HepG2 (cell line): ENCODE results near the gene KRTAP21-1. TPM values are rescaled to one million over a fixed set of nuclear protein-coding genes. Genes with fewer than 3 reads are reported as not detected.

Source experiments
- ATAC-seq: fragments of 200-7000 bp; cut with Tn5 transposase; 3 replicates; pipeline ENCODE4 v1.9.1; 2020; ENCODE audit warnings: mild to moderate bottlenecking, moderate library complexity
- BruUV-seq: library from RNA; stranded (reverse); fragments of 400-500 nt; replicated peaks from 2 replicates; lab custom pipeline; 2021; lab: Mats Ljungman, UMichigan
- CTCF ChIA-PET: fragments of 300-600 bp; formaldehyde crosslinking; extraction: SDS; loops from one replicate; lab custom pipeline; 2021; ENCODE audit warnings: low total read pairs, inconsistent platforms, low intra/inter-chr PET ratio; lab: Yijun Ruan, JAX
- POLR2A ChIA-PET: fragments of 350-600 bp; sonication (Branson Sonifier 250); formaldehyde crosslinking; loops from one replicate; lab custom pipeline; 2020; ENCODE audit warnings: antibody characterized with exemption, inconsistent platforms; lab: Yijun Ruan, JAX
- DNase-seq: peaks from one replicate; pipeline ENCODE4 v3.0.0-alpha.2; 2015; ENCODE audit warnings: low spot score
- FAIRE-seq: peaks from 3 replicates; lab custom pipeline; 2011; peaks lifted over from hg19 to GRCh38; lab: Jason Lieb, UNC
- H2AFZ ChIP-seq: one replicate; pipeline ENCODE4 v1.6.1; 2011; ENCODE audit warnings: low read length, inconsistent platforms
- H3K27ac ChIP-seq: fragments of 300-600 bp; 3 replicates; pipeline ENCODE4 v1.8.0; 2011; ENCODE audit warnings: mixed run types, mild to moderate bottlenecking, mixed read lengths, low read length, inconsistent platforms; ENCODE audit not compliant: insufficient read depth; ENCODE audit errors: extremely low read length
- H3K27me3 ChIP-seq, 2 experiments: fragments of 200-600 bp in 1 of 2; 2 replicates in 1 of 2; 3 replicates in 1 of 2; pipeline versions ENCODE4 v1.6.0 to v1.8.0; 2011; ENCODE audit warnings: low read length in 2 of 2, mild to moderate bottlenecking in 2 of 2, moderate library complexity in 2 of 2, inconsistent platforms in 1 of 2; ENCODE audit not compliant: insufficient read depth in 2 of 2, control insufficient read depth in 1 of 2
- H3K36me3 ChIP-seq, 2 experiments: fragments of 200-600 bp in 1 of 2; replicated peaks in 1 of 2; 2 replicates in 1 of 2; 3 replicates in 1 of 2; pipeline versions ENCODE4 v1.5.1 to v1.8.0; 2011; ENCODE audit warnings: low read length in 2 of 2, inconsistent platforms in 1 of 2; ENCODE audit not compliant: insufficient read depth in 2 of 2, control insufficient read depth in 1 of 2
- H3K4me1 ChIP-seq: 2 replicates; pipeline ENCODE4 v1.5.1; 2012; ENCODE audit warnings: low read length, inconsistent platforms; ENCODE audit not compliant: insufficient read depth
- H3K4me2 ChIP-seq: 2 replicates; pipeline ENCODE4 v1.6.0; 2011; ENCODE audit warnings: low read depth, low read length, inconsistent platforms
- H3K4me3 ChIP-seq, 3 experiments: fragments of 200-600 bp in 1 of 3; sonication (generic), shearing (Covaris generic) in 1 of 3; replicated peaks in 1 of 3; 2 replicates each; pipeline ENCODE4 v1.5.1; 2011 to 2016; ENCODE audit warnings: low read length in 3 of 3, inconsistent platforms in 2 of 3, low read depth in 2 of 3, mild to moderate bottlenecking in 2 of 3, control low read depth in 1 of 3, mixed read lengths in 1 of 3; ENCODE audit not compliant: insufficient read depth in 1 of 3
- H3K79me2 ChIP-seq: one replicate; pipeline ENCODE4 v1.6.1; 2011; ENCODE audit warnings: low read length, inconsistent platforms; ENCODE audit not compliant: insufficient read depth
- H3K9ac ChIP-seq: 2 replicates; pipeline ENCODE4 v1.6.0; 2011; ENCODE audit warnings: mild to moderate bottlenecking, low read depth, low read length, inconsistent platforms; ENCODE audit not compliant: insufficient read depth
- H3K9me3 ChIP-seq: 2 replicates; pipeline ENCODE4 v1.5.1; 2012; ENCODE audit warnings: mild to moderate bottlenecking, low read length
- H4K20me1 ChIP-seq: 2 replicates; pipeline ENCODE4 v1.6.0; 2011; ENCODE audit warnings: inconsistent platforms, mild to moderate bottlenecking, low read length, moderate library complexity; ENCODE audit not compliant: insufficient read depth
- DMAP1 ChIP-seq: IDR thresholded peaks from 2 replicates; pipeline ENCODE4 v1.6.1; 2016
- HES4 ChIP-seq: sonication (generic); formaldehyde crosslinking; IDR thresholded peaks from 2 replicates; pipeline ENCODE4 v1.9.0; 2021; ENCODE audit warnings: mild to moderate bottlenecking, missing genetic modification reagents, borderline replicate concordance
- LCORL ChIP-seq, 2 experiments: fragments of 450-650 bp in 1 of 2; sonication (generic) in 1 of 2; formaldehyde crosslinking in 1 of 2; IDR thresholded peaks; 2 replicates each; pipeline versions ENCODE4 v1.5.0 to v1.6.1; 2017 to 2020; ENCODE audit warnings: antibody characterized with exemption in 1 of 2, missing genetic modification reagents in 1 of 2
- MAFK ChIP-seq, 2 experiments: IDR thresholded peaks in 1 of 2; conservative IDR thresholded peaks in 1 of 2; 2 replicates each; pipeline ENCODE4 v1.6.1; 2011; ENCODE audit warnings: improper control_type of control experiment in 2 of 2, low read length in 2 of 2
- MIXL1 ChIP-seq: IDR thresholded peaks from 2 replicates; pipeline ENCODE4 v1.6.1; 2016
- NFRKB ChIP-seq: fragments of 450-650 bp; IDR thresholded peaks from 2 replicates; pipeline ENCODE4 v1.6.1; 2017
- THAP11 ChIP-seq: IDR thresholded peaks from 2 replicates; pipeline ENCODE4 v1.6.1; 2016; ENCODE audit warnings: missing biosample characterization, missing genetic modification reagents
- TOPORS ChIP-seq: sonication (generic); formaldehyde crosslinking; IDR thresholded peaks from 2 replicates; pipeline ENCODE4 v1.8.0; 2023; ENCODE audit warnings: mild to moderate bottlenecking, missing genetic modification reagents
- ZNF143 ChIP-seq: sonication (generic); formaldehyde crosslinking; IDR thresholded peaks from 2 replicates; pipeline ENCODE4 v1.4.0; 2020; ENCODE audit warnings: missing genetic modification reagents
- ZNF256 ChIP-seq: sonication (generic); formaldehyde crosslinking; conservative IDR thresholded peaks from 2 replicates; pipeline ENCODE4 v1.4.0; 2020; ENCODE audit warnings: missing genetic modification reagents
- ZNF326 ChIP-seq: sonication (generic); formaldehyde crosslinking; IDR thresholded peaks from 2 replicates; pipeline ENCODE4 v1.4.0; 2020; ENCODE audit warnings: missing genetic modification reagents, borderline replicate concordance
- ZNF629 ChIP-seq: sonication (generic); formaldehyde crosslinking; conservative IDR thresholded peaks from 2 replicates; pipeline ENCODE4 v1.5.0; 2020; ENCODE audit warnings: missing genetic modification reagents
- WGBS: methylation state at CpG from one replicate; pipeline ENCODE4 v1.1.6; 2017; ENCODE audit warnings: low lambda C conversion rate; 5-methylcytosine and 5-hydroxymethylcytosine counted together
- in situ Hi-C: cut with HindIII; loops from 2 replicates; pipeline ENCODE4 v1.10.0; 2017; ENCODE audit warnings: low pct_unique_long_range_greater_than_20kb; ENCODE audit not compliant: extremely low pct_ligation_motif_present
- intact Hi-C: fragments of 100-400 bp; cut with micrococcal nuclease; formaldehyde crosslinking; loops from one replicate; pipeline ENCODE4 v1.10.0; 2022; ENCODE audit not compliant: unreplicated experiment
- polyA plus RNA-seq, 8 experiments: library from polyadenylated mRNA; depleted of rRNA in 3 of 8; stranded (reverse) in 7 of 8; unstranded in 1 of 8; fragments of >200 nt; fragmentation: Illumina TruSeq in 4 of 8; extraction: Trizol in 4 of 8; gene quantifications; 2 replicates each; pipeline versions ENCODE4 v1.2.1 to v1.2.3, GENCODE V29; 2011 to 2016; ENCODE audit warnings: low read depth in 4 of 8, missing spikeins in 1 of 8, mixed read lengths in 1 of 8; ENCODE audit not compliant: insufficient read depth in 1 of 8
- total RNA-seq, 5 experiments: library from RNA; depleted of rRNA; stranded (reverse); fragments of >200 nt; fragmentation: Illumina TruSeq; extraction: Trizol; gene quantifications; 2 replicates each; pipeline ENCODE4 v1.2.3, GENCODE V29; 2016; ENCODE audit warnings: low read depth in 1 of 5
- TF ChIP-seq, protein P1 (sequence below): sonication (generic); formaldehyde crosslinking; IDR thresholded peaks from 2 replicates; pipeline ENCODE4 v1.5.0; 2020; ENCODE audit warnings: mild to moderate bottlenecking, missing genetic modification reagents
- TF ChIP-seq, protein P2 (sequence below): IDR thresholded peaks from 2 replicates; pipeline ENCODE4 v1.6.1; 2016; ENCODE audit warnings: mild to moderate bottlenecking, missing biosample characterization, missing genetic modification reagents

The KRTAP21-1 gene
- total and polyA plus RNA-seq, 2 of the 13 experiments (the other 11 are each of a cell fraction or from before 2014, with no cell fraction given), result not detected

- no peaks in the 10 kb centered on the region for H3K36me3 ChIP-seq
- H3K79me2 ChIP-seq, result no peaks in the 10 kb centered on the region
- POLR2A ChIA-PET, result no interaction called here
- no peaks in the 10 kb centered on the region for H4K20me1 ChIP-seq
- no peak overlapping the region for H3K9ac ChIP-seq
- DNase-seq (no peak), ATAC-seq (no peak), FAIRE-seq (no peak)
- in situ Hi-C loops, result no loop called here
- H3K4me3 ChIP-seq, result no peak overlapping the region
- TF ChIP-seq ZNF256 (no peak), ZNF326 (CRISPR knock-in tag) (no peak), ZNF629 (no peak), LCORL (IDR thresholded peaks at IDR 0.05) (no peak), LCORL (CRISPR knock-in tag; IDR thresholded peaks at IDR 0.05) (no peak), MAFK (conservative IDR thresholded peaks at IDR 0.05 in 1 of 2, IDR thresholded peaks at IDR 0.05 in 1 of 2; ENCODE audit: low read length in 2 of 2) (no peak), TOPORS (CRISPR knock-in tag) (no peak), ZNF143 (CRISPR knock-in tag) (no peak), THAP11 (no peak), HES4 (CRISPR knock-in tag) (no peak), NFRKB (no peak), DMAP1 (CRISPR knock-in tag) (no peak), MIXL1 (CRISPR knock-in tag) (no peak)
- TF ChIP-seq, protein P1, sequence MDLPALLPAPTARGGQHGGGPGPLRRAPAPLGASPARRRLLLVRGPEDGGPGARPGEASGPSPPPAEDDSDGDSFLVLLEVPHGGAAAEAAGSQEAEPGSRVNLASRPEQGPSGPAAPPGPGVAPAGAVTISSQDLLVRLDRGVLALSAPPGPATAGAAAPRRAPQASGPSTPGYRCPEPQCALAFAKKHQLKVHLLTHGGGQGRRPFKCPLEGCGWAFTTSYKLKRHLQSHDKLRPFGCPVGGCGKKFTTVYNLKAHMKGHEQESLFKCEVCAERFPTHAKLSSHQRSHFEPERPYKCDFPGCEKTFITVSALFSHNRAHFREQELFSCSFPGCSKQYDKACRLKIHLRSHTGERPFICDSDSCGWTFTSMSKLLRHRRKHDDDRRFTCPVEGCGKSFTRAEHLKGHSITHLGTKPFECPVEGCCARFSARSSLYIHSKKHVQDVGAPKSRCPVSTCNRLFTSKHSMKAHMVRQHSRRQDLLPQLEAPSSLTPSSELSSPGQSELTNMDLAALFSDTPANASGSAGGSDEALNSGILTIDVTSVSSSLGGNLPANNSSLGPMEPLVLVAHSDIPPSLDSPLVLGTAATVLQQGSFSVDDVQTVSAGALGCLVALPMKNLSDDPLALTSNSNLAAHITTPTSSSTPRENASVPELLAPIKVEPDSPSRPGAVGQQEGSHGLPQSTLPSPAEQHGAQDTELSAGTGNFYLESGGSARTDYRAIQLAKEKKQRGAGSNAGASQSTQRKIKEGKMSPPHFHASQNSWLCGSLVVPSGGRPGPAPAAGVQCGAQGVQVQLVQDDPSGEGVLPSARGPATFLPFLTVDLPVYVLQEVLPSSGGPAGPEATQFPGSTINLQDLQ (CRISPR knock-in tag), result no peak
- TF ChIP-seq, protein P2, sequence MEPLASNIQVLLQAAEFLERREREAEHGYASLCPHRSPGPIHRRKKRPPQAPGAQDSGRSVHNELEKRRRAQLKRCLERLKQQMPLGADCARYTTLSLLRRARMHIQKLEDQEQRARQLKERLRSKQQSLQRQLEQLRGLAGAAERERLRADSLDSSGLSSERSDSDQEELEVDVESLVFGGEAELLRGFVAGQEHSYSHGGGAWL (CRISPR knock-in tag), result no peak
- H3K4me1 ChIP-seq, result no peaks in the 10 kb centered on the region
- H3K27ac ChIP-seq, result no peak overlapping the region
- intact Hi-C loops, result no loop called here
- no peak overlapping the region for H3K4me2 ChIP-seq
- CTCF ChIA-PET, result no interaction called here
- WGBS, result 59% methylated on average over 3 of the region's 3 CpGs
- no peak overlapping the region for H2AFZ ChIP-seq
- no TSS peak for BruUV-seq
- no peaks in the 10 kb centered on the region for H3K27me3 ChIP-seq
- H3K9me3 ChIP-seq, result peaks cover 93% of the 10 kb centered on the region
Observed at GRCh38 chr21:30713766-30714165, 41.5 kb downstream of the KRTAP21-1 start.
